KMS-11 (cell line): ENCODE data around the gene CFAP92.

Experiments used
- H2AFZ ChIP-seq: fragments of 200-600 bp; sonication (generic); 2 replicates; pipeline ENCODE4 v1.6.1; 2016; ENCODE audit warnings: antibody characterized with exemption, mixed run types, low read depth
- H3K27ac ChIP-seq: fragments of 200-600 bp; sonication (generic); 2 replicates; pipeline ENCODE4 v1.6.1; 2016; ENCODE audit warnings: mild to moderate bottlenecking, mixed run types
- H3K27me3 ChIP-seq: fragments of 200-600 bp; sonication (generic); 2 replicates; pipeline ENCODE4 v1.6.1; 2017; ENCODE audit warnings: mild to moderate bottlenecking, low read depth, mixed run types, moderate library complexity; ENCODE audit not compliant: insufficient read depth
- H3K36me3 ChIP-seq: fragments of 200-600 bp; sonication (generic); 2 replicates; pipeline ENCODE4 v1.6.1; 2017; ENCODE audit warnings: mild to moderate bottlenecking, mixed run types; ENCODE audit not compliant: insufficient read depth
- H3K4me1 ChIP-seq: fragments of 200-600 bp; sonication (generic); 2 replicates; pipeline ENCODE4 v1.6.1; 2016; ENCODE audit warnings: mild to moderate bottlenecking, low read depth, mixed run types; ENCODE audit not compliant: poor library complexity, severe bottlenecking
- H3K4me2 ChIP-seq: fragments of 200-600 bp; sonication (generic); 2 replicates; pipeline ENCODE4 v1.7.0; 2016; ENCODE audit warnings: mild to moderate bottlenecking, mixed run types
- H3K4me3 ChIP-seq: fragments of 200-600 bp; sonication (generic); IDR thresholded peaks from 2 replicates; pipeline ENCODE4 v1.6.1; 2017; ENCODE audit warnings: low read depth, low read length, mixed read lengths; ENCODE audit not compliant: insufficient read depth
- H3K79me2 ChIP-seq: fragments of 200-600 bp; sonication (generic); 2 replicates; pipeline ENCODE4 v1.6.1; 2016; ENCODE audit warnings: low read depth, mixed run types; ENCODE audit not compliant: insufficient read depth
- H3K9ac ChIP-seq: fragments of 200-600 bp; sonication (generic); 2 replicates; pipeline ENCODE4 v1.6.1; 2016; ENCODE audit warnings: mild to moderate bottlenecking, mixed run types
- H4K20me1 ChIP-seq: fragments of 200-600 bp; sonication (generic); 2 replicates; pipeline ENCODE4 v1.6.1; 2016; ENCODE audit warnings: mild to moderate bottlenecking, mixed run types; ENCODE audit not compliant: insufficient read depth
- CTCF ChIP-seq: fragments of 200-600 bp; sonication (generic); conservative IDR thresholded peaks from 2 replicates; pipeline ENCODE4 v1.6.1; 2017; ENCODE audit warnings: low read depth, mild to moderate bottlenecking, antibody characterized with exemption, low read length, moderate library complexity, mixed read lengths

CFAP92 gene

GRCh38 chr3:129004639-129005295 lies 10.9 kb upstream of the CFAP92 start:
- Histone ChIP-seq H2AFZ (peak overlapping the region; percentile 32; the same call in 1 of the 2 replicates), H3K79me2 (no peaks in the 10 kb centered on the region), H3K36me3 (no peaks in the 10 kb centered on the region), H3K4me2 (no peak overlapping the region; the same call in 1 of the 2 replicates), H3K4me3 (no peak overlapping the region), H3K27ac (no peak overlapping the region), H3K27me3 (no peaks in the 10 kb centered on the region), H3K9ac (no peak overlapping the region), H4K20me1 (no peaks in the 10 kb centered on the region), H3K4me1 (peaks cover 34% of the 10 kb centered on the region)
- TF ChIP-seq CTCF, result no peak

- Histone ChIP-seq H3K27ac (peak overlapping the region; percentile 39), H3K4me2 (peak overlapping the region; percentile 33; the same call in 1 of the 2 replicates)
Observed at GRCh38 chr3:129003578-129004112, 9.8 kb upstream of the CFAP92 start.

GRCh38 chr3:129002573-129003569 lies 9.0 kb upstream of the CFAP92 start:
- Histone ChIP-seq H3K27ac (peak overlapping the region; percentile 39), H3K4me1 (peaks cover 34% of the 10 kb centered on the region), H3K4me2 (peak overlapping the region; percentile 33; the same call in 1 of the 2 replicates), H3K36me3 (no peaks in the 10 kb centered on the region), H3K27me3 (no peaks in the 10 kb centered on the region), H3K9ac (peak overlapping the region; percentile 77), H3K79me2 (no peaks in the 10 kb centered on the region), H3K4me3 (no peak overlapping the region), H4K20me1 (no peaks in the 10 kb centered on the region), H2AFZ (peak overlapping the region; percentile 44)
- no peak for TF ChIP-seq CTCF

More at GRCh38 chr3:129003578-129004112, 9.8 kb upstream of the CFAP92 start:
- Histone ChIP-seq H3K9ac (peak overlapping the region; percentile 77), H3K79me2 (no peaks in the 10 kb centered on the region), H3K27me3 (no peaks in the 10 kb centered on the region), H3K36me3 (no peaks in the 10 kb centered on the region), H3K4me3 (no peak overlapping the region), H3K4me1 (peaks cover 34% of the 10 kb centered on the region), H2AFZ (peak overlapping the region; percentile 44), H4K20me1 (no peaks in the 10 kb centered on the region)
- TF ChIP-seq CTCF, result no peak

- H3K4me3 ChIP-seq, result no peak overlapping the region
Observed at GRCh38 chr3:129001806-129002572, 8.1 kb upstream of the CFAP92 start.

More at GRCh38 chr3:129001806-129002572, 8.1 kb upstream of the CFAP92 start:
- no peak overlapping the region for H2AFZ ChIP-seq
- H4K20me1 ChIP-seq, result no peaks in the 10 kb centered on the region
- H3K27ac ChIP-seq, result no peak overlapping the region
- TF ChIP-seq CTCF, result no peak
- no peaks in the 10 kb centered on the region for H3K79me2 ChIP-seq
- no peaks in the 10 kb centered on the region for H3K27me3 ChIP-seq
- H3K4me1 ChIP-seq, result peaks cover 33% of the 10 kb centered on the region
- H3K36me3 ChIP-seq, result no peaks in the 10 kb centered on the region
- no peak overlapping the region for H3K9ac ChIP-seq
- no peak overlapping the region for H3K4me2 ChIP-seq
